ENCODE results near the gene SIGMAR1. TPM values are rescaled to one million over a fixed set of nuclear protein-coding genes. Genes with fewer than 3 reads are reported as not detected.

The SIGMAR1 gene
- total RNA-seq, 1 donor from 2014 or later: 56.8 TPM

- no peak for DNase-seq (ENCODE audit: low spot score)
Observed at GRCh38 chr9:34630402-34631154, 7.0 kb downstream of the SIGMAR1 start.

DNA sequence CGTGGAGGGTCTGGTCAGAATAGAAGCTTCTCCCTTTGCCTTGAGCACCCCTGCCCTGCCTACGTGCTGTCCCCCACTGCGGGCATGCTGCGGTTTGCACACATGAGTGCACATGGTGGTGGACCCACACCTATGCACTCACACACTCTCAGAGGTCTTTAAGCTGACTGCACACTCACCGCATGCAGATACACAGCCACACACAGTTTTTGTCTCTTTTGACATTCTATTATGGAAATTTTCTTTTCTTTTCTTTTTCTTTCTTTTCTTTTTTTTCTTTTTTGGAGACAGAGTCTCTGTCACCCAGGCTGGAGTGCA is 8.1 kb downstream of the SIGMAR1 start:
- DNase-seq (ENCODE audit: low spot score): no peak

DNA sequence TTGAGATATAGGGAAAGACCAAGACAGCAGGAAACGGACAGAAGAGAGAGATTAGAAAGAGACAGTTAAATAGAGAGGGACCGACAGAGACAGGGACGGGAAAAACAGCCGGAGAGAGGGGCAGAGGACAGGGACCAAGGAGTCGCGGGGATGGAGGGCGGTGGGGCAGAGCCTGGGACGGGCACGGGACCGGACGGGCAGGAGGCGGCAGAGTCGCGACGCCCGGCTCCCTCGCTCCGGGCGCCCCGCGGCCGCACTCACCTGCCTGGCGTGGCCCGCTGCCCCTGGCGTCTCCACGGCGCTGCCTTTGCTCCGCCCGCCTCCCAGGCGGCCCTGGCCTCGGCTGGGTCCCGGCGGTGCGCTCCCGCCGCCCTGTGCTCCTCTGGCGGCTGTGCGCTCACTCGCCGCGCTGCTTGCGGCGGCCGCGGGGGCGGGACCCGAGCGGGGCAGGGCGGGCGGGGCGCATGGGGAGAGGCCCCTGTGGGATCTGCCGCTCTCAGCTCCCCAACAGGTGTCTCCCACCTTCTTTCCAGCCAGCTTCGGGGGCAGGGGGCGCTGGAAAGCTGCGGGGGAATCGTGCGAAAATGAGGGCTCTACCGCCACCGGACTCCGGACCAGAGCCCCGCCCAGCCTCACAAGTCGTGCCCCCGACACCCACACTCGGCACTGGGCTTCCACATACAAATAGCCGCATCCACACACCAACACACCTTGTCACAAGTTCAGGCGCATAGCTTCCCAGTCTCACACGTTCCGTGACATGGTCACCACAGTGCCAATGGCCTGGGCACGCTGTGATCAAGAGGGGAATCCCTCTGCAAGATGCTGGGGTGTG is 8.7 kb downstream of the SIGMAR1 start, which contains the start of gene ARID3C:
Gene ARID3C, minus strand, starts transcription at position 411 of the 835 bp plus-strand sequence. CDS start 1,052 bp downstream, outside the sequence.
- DNase-seq (ENCODE audit: low spot score): no peak

- no peak for DNase-seq (ENCODE audit: low spot score)
Observed at GRCh38 chr9:34627716-34628655, 9.6 kb downstream of the SIGMAR1 start.

DNA sequence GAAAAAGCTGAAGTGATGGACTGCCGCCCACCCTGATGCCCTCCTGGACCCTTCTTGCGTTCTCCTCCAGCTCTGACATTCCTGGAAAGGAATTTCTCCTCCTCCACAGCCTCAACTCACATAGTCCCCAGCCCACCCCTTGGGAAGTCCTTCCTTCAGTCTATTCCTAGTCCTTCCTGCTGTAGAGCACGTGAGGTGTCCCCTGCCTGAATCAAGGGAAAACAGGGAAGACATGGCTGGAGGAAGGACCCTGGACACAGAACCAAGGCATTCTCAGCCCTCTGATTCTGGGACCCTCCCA is 12.5 kb downstream of the SIGMAR1 start:
- DNase-seq (ENCODE audit: low spot score): no peak

DNA sequence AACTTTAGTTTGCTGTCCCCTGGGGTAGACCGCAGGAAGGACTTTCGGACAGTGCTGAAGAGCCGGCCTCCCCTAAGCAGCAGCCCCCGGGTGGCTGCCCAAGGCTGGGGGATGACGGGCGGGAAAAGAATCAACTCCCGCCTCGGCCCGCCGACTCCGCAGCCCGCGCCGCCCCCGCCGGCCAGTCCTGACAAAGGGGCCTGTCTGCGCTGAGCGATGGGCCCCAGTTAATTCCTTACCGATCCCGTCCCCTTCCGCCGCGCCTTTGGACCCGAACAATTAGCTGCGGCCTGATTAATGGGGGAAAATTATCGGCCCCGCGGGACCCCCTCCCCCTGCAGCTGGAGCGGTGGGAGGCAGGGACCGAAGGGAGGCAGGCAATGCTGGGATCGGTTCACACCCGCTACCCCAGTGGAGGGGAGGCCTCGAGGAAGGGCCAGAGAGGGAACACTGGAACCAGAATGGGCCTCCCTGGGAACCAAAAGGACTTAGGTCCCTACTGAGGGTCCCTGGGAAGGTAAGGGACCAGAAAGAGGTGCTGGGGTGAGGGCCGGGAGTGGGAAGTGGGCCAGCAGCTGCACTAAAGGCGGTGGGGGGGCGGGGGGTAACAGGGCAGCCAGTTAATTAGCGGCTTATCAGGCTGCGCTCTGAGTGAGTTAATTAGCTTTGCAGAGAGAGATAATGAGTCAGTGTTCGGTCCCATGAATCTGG is 13.0 kb downstream of the SIGMAR1 start:
- no peak for DNase-seq (ENCODE audit: low spot score)

- no peak for DNase-seq (ENCODE audit: low spot score)
Observed at GRCh38 chr9:34623374-34624235, 14.0 kb downstream of the SIGMAR1 start.

- DNase-seq (ENCODE audit: low spot score): peak; percentile 94
Observed at GRCh38 chr9:34620061-34620994, 17.3 kb downstream of the SIGMAR1 start, which contains the start of gene DCTN3. Gene DCTN3, minus strand, starts transcription at chr9:34620495. Its CDS starts 31 bp downstream, at chr9:34620464.

- no peak for DNase-seq (ENCODE audit: low spot score)
Observed at GRCh38 chr9:34615132-34615531, 22.5 kb downstream of the SIGMAR1 start.

GRCh38 chr9:34612788-34613390 is 24.7 kb downstream of the SIGMAR1 start:
- peak; percentile 85 for DNase-seq (ENCODE audit: low spot score)

- DNase-seq (ENCODE audit: low spot score): peak; percentile 90
Observed at GRCh38 chr9:34611811-34612787, 25.5 kb downstream of the SIGMAR1 start, which contains the start of gene RPP25L. Gene RPP25L, minus strand, starts transcription at chr9:34612097. Its CDS starts 801 bp downstream, at chr9:34611296.

GRCh38 chr9:34611251-34611810 is 26.3 kb downstream of the SIGMAR1 start:
- DNase-seq (ENCODE audit: low spot score): no peak

- DNase-seq (ENCODE audit: low spot score): no peak
Observed at GRCh38 chr9:34610434-34611206, 27.0 kb downstream of the SIGMAR1 start.

DNA sequence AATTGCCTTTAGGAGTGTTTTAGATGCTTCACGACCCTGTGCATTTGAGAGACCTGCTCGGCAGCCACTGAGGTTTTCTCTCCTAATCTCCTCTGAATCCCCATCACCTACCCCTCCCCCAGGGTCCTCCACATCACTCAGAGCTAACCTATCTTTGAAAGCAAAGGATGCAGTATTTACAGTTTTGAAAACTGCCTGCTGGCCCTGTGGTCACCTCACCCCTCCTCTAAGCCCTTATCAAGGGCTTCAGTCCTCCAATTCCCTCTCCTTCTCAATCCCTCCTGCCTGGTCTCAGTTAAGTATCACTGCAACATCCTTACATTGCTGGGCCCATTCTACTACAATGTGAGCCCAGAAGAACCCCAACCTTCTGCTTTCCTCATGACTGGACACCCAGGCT is 30.3 kb downstream of the SIGMAR1 start:
- DNase-seq (ENCODE audit: low spot score): no peak

GRCh38 chr9:34606905-34607304 is 30.7 kb downstream of the SIGMAR1 start:
- DNase-seq (ENCODE audit: low spot score): no peak

- DNase-seq (ENCODE audit: low spot score): no peak
Observed at GRCh38 chr9:34606190-34606589, 31.4 kb downstream of the SIGMAR1 start.
